B cell (primary cell): ENCODE results near the gene TAGLN2. TPM values are rescaled to one million over a fixed set of nuclear protein-coding genes. Genes with fewer than 3 reads are reported as not detected.

Experiments used
- ATAC-seq: fragments of 200-7000 bp; cut with Tn5 transposase; one replicate; pipeline ENCODE4 v1.10.0; 2021; ENCODE audit warnings: low read depth, mild to moderate bottlenecking, moderate number of reproducible peaks, moderate library complexity
- CTCF ChIA-PET: fragments of 350-600 bp; sonication (Branson Sonifier 250); formaldehyde crosslinking; loops from one replicate; lab custom pipeline; 2021; ENCODE audit warnings: antibody characterized with exemption, inconsistent platforms; lab: Charles Lee
- POLR2A ChIA-PET: fragments of 350-600 bp; sonication (Branson Sonifier 250); formaldehyde crosslinking; loops from one replicate; lab custom pipeline; 2021; ENCODE audit warnings: antibody characterized with exemption; lab: Charles Lee
- DNase-seq: peaks from one replicate; pipeline ENCODE4 v3.0.0; 2013
- H2AFZ ChIP-seq: 2 replicates; pipeline ENCODE4 v1.6.1; 2012; ENCODE audit warnings: mild to moderate bottlenecking, low read depth, low read length; ENCODE audit not compliant: insufficient read depth, poor library complexity, severe bottlenecking
- H3K27ac ChIP-seq, 2 donors: 1 replicate in 1 of 2; 2 replicates in 1 of 2; pipeline ENCODE4 v1.5.1; 2012 to 2013; ENCODE audit warnings: low read length in 2 of 2, mild to moderate bottlenecking in 2 of 2, moderate library complexity in 1 of 2
- H3K27me3 ChIP-seq, 4 experiments: fragments of 200-600 bp in 1 of 4; sonication (generic) in 1 of 4; replicated peaks in 1 of 4; 1 replicate in 2 of 4; 2 replicates in 2 of 4; pipeline versions ENCODE4 v1.6.1 to v1.7.0; 2013 to 2016; ENCODE audit warnings: low read length in 3 of 4, mild to moderate bottlenecking in 2 of 4, mixed read lengths in 1 of 4, moderate library complexity in 1 of 4; ENCODE audit not compliant: insufficient read depth in 4 of 4, control insufficient read depth in 3 of 4; ENCODE audit errors: control extremely low read depth in 1 of 4
- H3K36me3 ChIP-seq, 2 experiments: replicated peaks in 1 of 2; 1 replicate in 1 of 2; 2 replicates in 1 of 2; pipeline versions ENCODE4 v1.6.1 to v1.7.1; 2013; ENCODE audit warnings: low read length in 1 of 2; ENCODE audit not compliant: insufficient read depth in 2 of 2, control insufficient read depth in 1 of 2; ENCODE audit errors: control extremely low read depth in 1 of 2, extremely low read depth in 1 of 2
- H3K4me1 ChIP-seq, 2 donors: fragments of 200-600 bp in 1 of 2; sonication (generic) in 1 of 2; 1 replicate in 1 of 2; 2 replicates in 1 of 2; pipeline versions ENCODE4 v1.5.1 to v1.6.1; 2013 to 2017; ENCODE audit warnings: low read length in 2 of 2; ENCODE audit not compliant: control insufficient read depth in 2 of 2, insufficient read depth in 2 of 2
- H3K4me2 ChIP-seq: replicated peaks from 2 replicates; pipeline ENCODE3; 2012; ENCODE audit warnings: mild to moderate bottlenecking, low read depth, low read length; ENCODE audit not compliant: poor library complexity, severe bottlenecking
- H3K4me3 ChIP-seq, 5 experiments: fragments of 200-600 bp in 1 of 5; sonication (generic) in 1 of 5; 1 replicate in 3 of 5; 2 replicates in 2 of 5; pipeline versions ENCODE4 v1.5.1 to v1.7.0; 2011 to 2016; ENCODE audit warnings: low read length in 4 of 5, mild to moderate bottlenecking in 4 of 5, low read depth in 2 of 5, control low read depth in 1 of 5, moderate library complexity in 1 of 5; ENCODE audit not compliant: insufficient read depth in 1 of 5; ENCODE audit errors: control extremely low read depth in 1 of 5, extremely low read depth in 1 of 5
- H3K79me2 ChIP-seq: fragments of 200-600 bp; sonication (generic); one replicate; pipeline ENCODE4 v1.6.0; 2016; ENCODE audit warnings: low read length; ENCODE audit not compliant: control insufficient read depth, insufficient read depth
- H3K9ac ChIP-seq: fragments of 200-600 bp; sonication (generic); 2 replicates; pipeline ENCODE4 v1.6.1; 2017; ENCODE audit warnings: mild to moderate bottlenecking, low read length, moderate library complexity
- H3K9me3 ChIP-seq, 3 donors: one replicate each; pipeline versions ENCODE4 v1.6.1 to v1.7.1; 2013; ENCODE audit warnings: low read length in 2 of 3; ENCODE audit not compliant: control insufficient read depth in 2 of 3, insufficient read depth in 1 of 3; ENCODE audit errors: control extremely low read depth in 1 of 3
- H4K20me1 ChIP-seq: 2 replicates; pipeline ENCODE4 v1.6.0; 2012; ENCODE audit warnings: mild to moderate bottlenecking, low read length; ENCODE audit not compliant: insufficient read depth, control insufficient read depth, poor library complexity, severe bottlenecking
- H3K27ac Mint-ChIP-seq: one replicate; pipeline ENCODE4 v1.8.0; 2021; ENCODE audit warnings: mixed read lengths
- H3K27me3 Mint-ChIP-seq: one replicate; pipeline ENCODE4 v1.8.0; 2021; ENCODE audit warnings: mixed read lengths
- H3K4me1 Mint-ChIP-seq: one replicate; pipeline ENCODE4 v1.8.0; 2021; ENCODE audit warnings: mixed read lengths
- H3K4me3 Mint-ChIP-seq: one replicate; pipeline ENCODE4 v1.8.0; 2021; ENCODE audit warnings: mixed read lengths
- H3K9me3 Mint-ChIP-seq: one replicate; pipeline ENCODE4 v1.8.0; 2022; ENCODE audit warnings: mixed read lengths; ENCODE audit not compliant: insufficient read depth
- CTCF ChIP-seq: fragments of 200-600 bp; IDR thresholded peaks from one replicate; pipeline ENCODE4 v1.8.0; 2022; ENCODE audit warnings: antibody characterized with exemption, mild to moderate bottlenecking
- EZH2 ChIP-seq: IDR thresholded peaks from 2 replicates; pipeline ENCODE4 v1.6.1; 2012; ENCODE audit warnings: borderline replicate concordance, low read depth, mild to moderate bottlenecking, moderate library complexity, low read length; ENCODE audit not compliant: insufficient read depth, poor library complexity, severe bottlenecking
- WGBS: methylation state at CpG from one replicate; pipeline ENCODE4 v1.1.5; 2013; ENCODE audit warnings: missing lambda C conversion rate; ENCODE audit not compliant: insufficient coverage; 5-methylcytosine and 5-hydroxymethylcytosine counted together
- intact Hi-C: fragments of 100-400 bp; cut with micrococcal nuclease; formaldehyde crosslinking; loops from one replicate; pipeline ENCODE4 v1.10.0; 2022
- polyA plus RNA-seq: library from polyadenylated mRNA; depleted of rRNA; stranded (reverse); fragments of >200 nt; gene quantifications from 2 replicates; pipeline ENCODE4 v1.2.3, GENCODE V29; 2012
- total RNA-seq, 2 donors: library from RNA; stranded (reverse); fragments of 120-200 nt in 1 of 2; gene quantifications; 1 replicate in 1 of 2; 2 replicates in 1 of 2; pipeline versions ENCODE4 v1.2.3 to v1.2.4, GENCODE V29; 2013 to 2022

TAGLN2 gene
- total and polyA plus RNA-seq, 2 donors (not counting 1 experiment from before 2014, with no cell fraction given): 342 to 721 TPM

- Histone ChIP-seq H2AFZ (no peak overlapping the region), H4K20me1 (no peaks in the 10 kb centered on the region), H3K9me3 (peaks cover 0 to 4% (median 0%) of the 10 kb centered on the region in 3 donors), H3K4me2 (no peak overlapping the region), H3K27ac (no peak overlapping the region), H3K27me3 (no peaks in the 10 kb centered on the region), H3K79me2 (no peaks in the 10 kb centered on the region), H3K9ac (no peak overlapping the region), H3K4me1 (peaks cover 33 to 37% of the 10 kb centered on the region in 2 donors), H3K36me3 (no peaks in the 10 kb centered on the region), H3K4me3 (no peak overlapping the region)
- no peak for TF ChIP-seq EZH2
- TF ChIP-seq CTCF: no peak
- Mint-ChIP-seq H3K27ac (no peak overlapping the region), H3K4me3 (no peak overlapping the region), H3K9me3 (no peaks in the 10 kb centered on the region), H3K4me1 (peaks cover 37% of the 10 kb centered on the region), H3K27me3 (peaks cover 7% of the 10 kb centered on the region)
- POLR2A ChIA-PET: interaction anchor here (1.4 kb wide), 1 partner anchor 9 kb away, joined by 3 read pairs; the partner anchor contains the start of gene TAGLN2
- CTCF ChIA-PET: interaction anchor here (1.2 to 10.7 kb wide), 5 partner anchors 11 to 136 kb away, joined by 3 to 177 read pairs (median 29); partner anchors contain the start of gene TAGLN2
- WGBS: 92% methylated on average over 11 of the region's 14 CpGs
- peak; percentile 12 for DNase-seq
- no peak for ATAC-seq
- intact Hi-C loops: loop anchor here (5.0 kb wide), 3 partner anchors 82 to 318 kb away; no protein-coding TSS in a partner anchor
These were observed 9.1 kb upstream of the TAGLN2 start for GRCh38 chr1:159934136-159935039.

GRCh38 chr1:159933347-159933746 lies 8.0 kb upstream of the TAGLN2 start:
- POLR2A ChIA-PET: no interaction called here
- WGBS: 88% methylated on average over 4 of the region's 4 CpGs

More at GRCh38 chr1:159933347-159933746, 8.0 kb upstream of the TAGLN2 start:
- intact Hi-C loops: no loop called here
- Mint-ChIP-seq H3K27ac (no peak overlapping the region), H3K4me3 (no peak overlapping the region), H3K27me3 (peaks cover 7% of the 10 kb centered on the region), H3K9me3 (no peaks in the 10 kb centered on the region), H3K4me1 (peaks cover 29% of the 10 kb centered on the region)
- no peak overlapping the region for H3K4me2 ChIP-seq
- H3K4me1 ChIP-seq: peaks cover 26 to 31% of the 10 kb centered on the region in 2 donors
- H3K4me3 ChIP-seq: no peak overlapping the region
- no peaks in the 10 kb centered on the region for H4K20me1 ChIP-seq
- ATAC-seq (no peak), DNase-seq (no peak)
- CTCF ChIA-PET: interaction anchor here (1.2 to 10.7 kb wide), 6 partner anchors 10 to 134 kb away, joined by 3 to 177 read pairs (median 24); partner anchors contain the start of gene TAGLN2
- no peaks in the 10 kb centered on the region for H3K27me3 ChIP-seq
- H3K79me2 ChIP-seq: peaks cover under 1% of the 10 kb centered on the region
- no peak overlapping the region for H3K27ac ChIP-seq
- no peak for TF ChIP-seq EZH2
- TF ChIP-seq CTCF: no peak
- H3K36me3 ChIP-seq: no peaks in the 10 kb centered on the region
- H2AFZ ChIP-seq: no peak overlapping the region
- no peak overlapping the region for H3K9ac ChIP-seq
- peaks cover 0 to 4% (median 0%) of the 10 kb centered on the region in 3 donors for H3K9me3 ChIP-seq
